Trophoblast cell (in vitro differentiated cells and primary cell): ENCODE measurements around the gene COL1A2.

ENCODE experiments used
- DNase-seq, 2 donors: peaks; one replicate each; pipeline ENCODE4 v3.0.0-alpha.2; 2016
- H2AFZ ChIP-seq: 2 replicates; pipeline ENCODE4 v1.6.1; 2013; ENCODE audit warnings: low read length, moderate library complexity, mild to moderate bottlenecking; ENCODE audit not compliant: insufficient read depth, poor library complexity
- H2AK5ac ChIP-seq: 2 replicates; pipeline ENCODE4 v1.6.1; 2013; ENCODE audit warnings: mild to moderate bottlenecking, low read length
- H2BK120ac ChIP-seq: 2 replicates; pipeline ENCODE4 v1.6.1; 2013; ENCODE audit warnings: low read length, mild to moderate bottlenecking, moderate library complexity; ENCODE audit not compliant: insufficient read depth, poor library complexity
- H2BK12ac ChIP-seq: 2 replicates; pipeline ENCODE4 v1.6.1; 2013; ENCODE audit warnings: mild to moderate bottlenecking, low read length, moderate library complexity
- H2BK5ac ChIP-seq: 2 replicates; pipeline ENCODE4 v1.6.1; 2013; ENCODE audit warnings: low read length, low read depth, moderate library complexity, mild to moderate bottlenecking; ENCODE audit not compliant: poor library complexity
- H3K14ac ChIP-seq: 2 replicates; pipeline ENCODE4 v1.6.1; 2013; ENCODE audit warnings: mild to moderate bottlenecking, low read length
- H3K18ac ChIP-seq: 2 replicates; pipeline ENCODE4 v1.6.1; 2013; ENCODE audit warnings: mild to moderate bottlenecking, low read length
- H3K23ac ChIP-seq: 2 replicates; pipeline ENCODE4 v1.6.1; 2013; ENCODE audit warnings: low read length
- H3K27ac ChIP-seq: 2 replicates; pipeline ENCODE4 v1.5.1; 2013; ENCODE audit warnings: low read depth, mild to moderate bottlenecking, inconsistent platforms, low read length, moderate library complexity
- H3K27me3 ChIP-seq: 2 replicates; pipeline ENCODE4 v1.6.1; 2013; ENCODE audit warnings: inconsistent platforms, mild to moderate bottlenecking, low read length, moderate library complexity; ENCODE audit not compliant: insufficient read depth
- H3K36me3 ChIP-seq, 2 experiments: 1 replicate in 1 of 2; 2 replicates in 1 of 2; pipeline ENCODE4 v1.6.1; 2013; ENCODE audit warnings: low read length in 2 of 2, mild to moderate bottlenecking in 2 of 2, moderate library complexity in 1 of 2; ENCODE audit not compliant: insufficient read depth in 2 of 2, control insufficient read depth in 1 of 2
- H3K4ac ChIP-seq: 2 replicates; pipeline ENCODE4 v1.6.1; 2013; ENCODE audit warnings: low read depth, mild to moderate bottlenecking, low read length, moderate library complexity
- H3K4me1 ChIP-seq, 2 experiments: 1 replicate in 1 of 2; 2 replicates in 1 of 2; pipeline ENCODE4 v1.6.1; 2013; ENCODE audit warnings: low read length in 2 of 2, mild to moderate bottlenecking in 2 of 2, moderate library complexity in 1 of 2; ENCODE audit not compliant: insufficient read depth in 2 of 2, control insufficient read depth in 1 of 2
- H3K4me2 ChIP-seq: 2 replicates; pipeline ENCODE4 v1.6.1; 2013; ENCODE audit warnings: inconsistent platforms, mild to moderate bottlenecking, low read length, moderate library complexity
- H3K4me3 ChIP-seq: 2 replicates; pipeline ENCODE4 v1.5.1; 2013; ENCODE audit warnings: mild to moderate bottlenecking, low read depth, low read length, inconsistent platforms
- H3K79me1 ChIP-seq: one replicate; pipeline ENCODE4 v1.6.1; 2013; ENCODE audit warnings: low read length
- H3K79me2 ChIP-seq: 2 replicates; pipeline ENCODE4 v1.6.1; 2013; ENCODE audit warnings: low read length, mild to moderate bottlenecking; ENCODE audit not compliant: control insufficient read depth, insufficient read depth, poor library complexity
- H3K9ac ChIP-seq: 2 replicates; pipeline ENCODE4 v1.6.1; 2013; ENCODE audit warnings: mild to moderate bottlenecking, low read length
- H3K9me3 ChIP-seq: 2 replicates; pipeline ENCODE4 v1.6.1; 2013; ENCODE audit warnings: low read depth, mild to moderate bottlenecking, control low read depth, inconsistent platforms, low read length; ENCODE audit not compliant: insufficient read depth
- H4K12ac ChIP-seq: 2 replicates; pipeline ENCODE4 v1.6.1; 2013; ENCODE audit warnings: low read depth, mild to moderate bottlenecking, low read length, moderate library complexity
- H4K8ac ChIP-seq: 2 replicates; pipeline ENCODE4 v1.6.1; 2013; ENCODE audit warnings: low read depth, mild to moderate bottlenecking, low read length, moderate library complexity
- H4K91ac ChIP-seq: one replicate; pipeline ENCODE4 v1.6.1; 2013; ENCODE audit warnings: low read depth, mild to moderate bottlenecking, low read length, moderate library complexity
- WGBS: extraction: QIAGEN DNeasy Blood & Tissue Kit; methylation state at CpG from one replicate; pipeline ENCODE4 v1.1.7; 2013; ENCODE audit warnings: missing lambda C conversion rate; ENCODE audit not compliant: insufficient read length, insufficient coverage; ENCODE audit errors: extremely low coverage; 5-methylcytosine and 5-hydroxymethylcytosine counted together

The COL1A2 gene

DNA sequence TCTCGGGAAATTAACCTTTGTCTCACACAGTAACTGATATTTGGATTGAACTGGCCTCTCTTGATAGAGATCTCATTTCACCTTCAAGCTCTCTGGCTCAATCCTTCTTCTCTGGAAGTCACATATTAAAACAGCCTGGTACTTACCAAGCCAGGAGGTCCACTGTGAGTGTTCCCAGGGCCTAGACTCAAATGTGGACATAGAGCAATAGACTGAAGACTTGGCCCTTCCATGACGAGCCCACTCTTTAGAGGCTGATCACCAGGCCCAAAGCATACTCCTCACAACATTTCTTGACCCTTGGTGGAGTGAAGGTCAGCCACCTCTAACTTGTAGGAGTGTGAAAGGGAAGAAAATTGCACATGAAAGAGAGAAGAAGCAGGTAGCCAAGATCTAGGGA, 38.5 kb downstream of the COL1A2 start:
- no peak for DNase-seq
- peaks cover 3 to 7% of the 10 kb centered on the region in 2 experiments for H3K36me3 ChIP-seq
- H3K79me1 ChIP-seq, result no peaks in the 10 kb centered on the region
- H3K79me2 ChIP-seq, result no peaks in the 10 kb centered on the region
- no peak overlapping the region for H3K4me3 ChIP-seq
- no peak overlapping the region for H3K18ac ChIP-seq
- no peak overlapping the region for H4K12ac ChIP-seq
- H3K27ac ChIP-seq, result no peak overlapping the region
- H3K4me1 ChIP-seq, result no peaks in the 10 kb centered on the region
- H3K9ac ChIP-seq, result no peak overlapping the region
- no peak overlapping the region for H3K23ac ChIP-seq
- no peak overlapping the region for H2BK5ac ChIP-seq
- no peak overlapping the region for H3K14ac ChIP-seq
- no peak overlapping the region for H4K8ac ChIP-seq
- H3K27me3 ChIP-seq, result no peaks in the 10 kb centered on the region
- no peak overlapping the region for H2AK5ac ChIP-seq
- H3K9me3 ChIP-seq, result no peaks in the 10 kb centered on the region
- WGBS, result no CpG with 5 or more reads among the region's 2 CpGs
- no peak overlapping the region for H4K91ac ChIP-seq
- H3K4me2 ChIP-seq, result no peak overlapping the region
- H2BK120ac ChIP-seq, result no peak overlapping the region
- no peak overlapping the region for H2AFZ ChIP-seq
- no peak overlapping the region for H2BK12ac ChIP-seq
- no peak overlapping the region for H3K4ac ChIP-seq

- Histone ChIP-seq H3K4me1 (no peaks in the 10 kb centered on the region), H4K8ac (no peak overlapping the region), H3K4me3 (no peak overlapping the region), H3K79me1 (no peaks in the 10 kb centered on the region), H3K14ac (no peak overlapping the region), H2AK5ac (no peak overlapping the region), H3K18ac (no peak overlapping the region), H3K9me3 (no peaks in the 10 kb centered on the region), H3K9ac (no peak overlapping the region), H2AFZ (no peak overlapping the region), H4K91ac (no peak overlapping the region), H3K36me3 (peaks cover 1 to 5% of the 10 kb centered on the region in 2 experiments), H3K4ac (no peak overlapping the region), H3K27me3 (no peaks in the 10 kb centered on the region), H2BK5ac (no peak overlapping the region), H3K27ac (no peak overlapping the region), H3K23ac (no peak overlapping the region), H3K79me2 (no peaks in the 10 kb centered on the region), H3K4me2 (no peak overlapping the region), H2BK120ac (no peak overlapping the region), H2BK12ac (no peak overlapping the region), H4K12ac (no peak overlapping the region)
- no peak for DNase-seq
- WGBS, result no CpG with 5 or more reads among the region's 2 CpGs
Measured at GRCh38 chr7:94434042-94434441, 39.3 kb downstream of the COL1A2 start.

DNA sequence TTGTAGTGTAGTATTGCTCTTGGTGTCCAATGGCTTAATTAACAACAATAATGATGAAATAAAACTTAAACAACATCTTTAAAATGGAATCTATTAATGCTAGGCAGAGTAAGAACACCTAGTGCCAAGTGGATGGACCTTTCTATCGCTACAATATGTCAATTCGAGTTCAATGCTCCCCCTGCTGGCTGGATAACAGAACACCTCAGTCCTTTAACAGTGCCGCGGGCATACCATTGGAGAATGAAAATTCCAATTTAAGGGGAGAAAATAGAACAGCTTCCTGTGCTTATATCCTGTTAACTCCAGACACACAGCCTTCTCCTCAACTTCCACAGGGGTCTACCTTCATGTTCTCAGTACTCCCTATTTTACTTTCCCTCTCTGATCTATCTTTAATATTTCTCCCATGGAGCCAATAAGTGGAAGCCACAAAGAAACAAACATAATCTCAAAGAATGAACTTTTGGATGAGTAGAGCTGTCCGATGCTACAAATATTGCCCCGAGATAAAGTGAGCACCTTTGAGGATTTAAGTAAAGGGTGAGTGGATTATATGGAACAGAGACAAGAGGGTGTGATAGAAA, 41.4 kb downstream of the COL1A2 start:
- Histone ChIP-seq H3K9me3 (no peaks in the 10 kb centered on the region), H4K12ac (no peak overlapping the region), H3K18ac (no peak overlapping the region), H3K27ac (no peak overlapping the region), H3K79me1 (peaks cover 6% of the 10 kb centered on the region), H4K8ac (no peak overlapping the region), H3K4ac (no peak overlapping the region), H3K4me2 (no peak overlapping the region), H3K27me3 (no peaks in the 10 kb centered on the region), H3K14ac (no peak overlapping the region), H3K23ac (no peak overlapping the region), H2AFZ (no peak overlapping the region), H4K91ac (no peak overlapping the region), H3K36me3 (no peaks in the 10 kb centered on the region), H3K4me1 (peaks cover 2 to 3% of the 10 kb centered on the region in 2 experiments), H2BK12ac (no peak overlapping the region), H2BK120ac (no peak overlapping the region), H2BK5ac (no peak overlapping the region), H3K4me3 (no peak overlapping the region), H3K79me2 (no peaks in the 10 kb centered on the region), H2AK5ac (no peak overlapping the region), H3K9ac (no peak overlapping the region)
- peak; percentile 60 to 94 for DNase-seq
- no CpG with 5 or more reads among the region's 6 CpGs for WGBS

- Histone ChIP-seq H3K79me2 (no peaks in the 10 kb centered on the region), H2BK5ac (no peak overlapping the region), H2AK5ac (no peak overlapping the region), H4K91ac (no peak overlapping the region), H2BK120ac (no peak overlapping the region), H4K12ac (no peak overlapping the region), H2BK12ac (no peak overlapping the region), H4K8ac (no peak overlapping the region), H3K4me1 (peaks cover 2 to 3% of the 10 kb centered on the region in 2 experiments), H3K4me2 (no peak overlapping the region), H3K9me3 (no peaks in the 10 kb centered on the region), H3K79me1 (peaks cover 6% of the 10 kb centered on the region), H3K23ac (no peak overlapping the region), H3K9ac (no peak overlapping the region), H3K4ac (no peak overlapping the region), H2AFZ (no peak overlapping the region), H3K27ac (no peak overlapping the region), H3K36me3 (no peaks in the 10 kb centered on the region), H3K4me3 (no peak overlapping the region), H3K18ac (no peak overlapping the region), H3K27me3 (no peaks in the 10 kb centered on the region), H3K14ac (no peak overlapping the region)
- WGBS, result no CpG with 5 or more reads among the region's 4 CpGs
- no peak for DNase-seq
Measured at GRCh38 chr7:94436700-94437099, 42.0 kb downstream of the COL1A2 start.
